HEK293 (cell line): ENCODE data around the gene GALK1.
A peak's percentile ranks its signal among the peaks of the same experiment; 100 is the strongest.

Source experiments
- CTCF ChIA-PET: fragments of 350-600 bp; formaldehyde crosslinking; extraction: SDS; loops from one replicate; lab custom pipeline; 2021; ENCODE audit warnings: antibody characterized with exemption; lab: Yijun Ruan, JAX
- POLR2A ChIA-PET: fragments of 300-600 bp; formaldehyde crosslinking; extraction: SDS; loops from one replicate; lab custom pipeline; 2020; ENCODE audit warnings: antibody characterized with exemption, inconsistent platforms; lab: Yijun Ruan, JAX
- H3K27ac ChIP-seq: fragments of 200-500 bp; sonication (Bioruptor generic); 2 replicates; pipeline ENCODE4 v1.5.1; 2014; ENCODE audit warnings: low read depth, low read length, control low read depth, inconsistent platforms; ENCODE audit errors: extremely low read depth
- H3K36me3 ChIP-seq, 2 experiments: fragments of 200-500 bp in 1 of 2; sonication (Bioruptor generic) in 1 of 2; 1 replicate in 1 of 2; 2 replicates in 1 of 2; pipeline ENCODE4 v1.5.1; 2014 to 2017; ENCODE audit warnings: inconsistent platforms in 2 of 2, low read length in 2 of 2; ENCODE audit not compliant: control insufficient read depth in 2 of 2, insufficient read depth in 1 of 2
- H3K4me1 ChIP-seq: fragments of 200-500 bp; sonication (Bioruptor generic); 2 replicates; pipeline ENCODE4 v1.5.1; 2014; ENCODE audit warnings: mild to moderate bottlenecking, low read length, inconsistent platforms; ENCODE audit not compliant: control insufficient read depth, insufficient read depth
- H3K4me3 ChIP-seq: 2 replicates; pipeline ENCODE4 v1.5.1; 2011; ENCODE audit warnings: low read depth, mild to moderate bottlenecking, control low read depth, low read length, moderate library complexity
- H3K9me3 ChIP-seq: fragments of 200-500 bp; sonication (Bioruptor generic); 2 replicates; pipeline ENCODE4 v1.5.1; 2014; ENCODE audit warnings: low read depth, low read length, inconsistent platforms; ENCODE audit not compliant: control insufficient read depth, insufficient read depth
- KLF1 ChIP-seq: fragments of 450-650 bp; formaldehyde crosslinking; IDR thresholded peaks from 2 replicates; pipeline ENCODE4 v1.5.1; 2016; ENCODE audit warnings: missing biosample characterization, missing genetic modification characterization
- PRDM10 ChIP-seq: fragments of 450-650 bp; formaldehyde crosslinking; IDR thresholded peaks from 2 replicates; pipeline ENCODE4 v1.5.1; 2016; ENCODE audit warnings: missing biosample characterization, missing genetic modification characterization
- ZFP69B ChIP-seq: fragments of 450-650 bp; formaldehyde crosslinking; IDR thresholded peaks from 2 replicates; pipeline ENCODE4 v1.5.1; 2016; ENCODE audit warnings: missing biosample characterization, missing genetic modification characterization
- ZNF148 ChIP-seq: fragments of 450-650 bp; formaldehyde crosslinking; IDR thresholded peaks from 2 replicates; pipeline ENCODE4 v1.5.0; 2017; ENCODE audit warnings: missing biosample characterization, missing genetic modification characterization, borderline replicate concordance
- ZNF155 ChIP-seq: fragments of 450-650 bp; formaldehyde crosslinking; IDR thresholded peaks from 2 replicates; pipeline ENCODE4 v1.5.1; 2016; ENCODE audit warnings: missing biosample characterization, missing genetic modification characterization
- ZNF175 ChIP-seq: fragments of 450-650 bp; formaldehyde crosslinking; IDR thresholded peaks from 2 replicates; pipeline ENCODE4 v1.5.1; 2016; ENCODE audit warnings: missing biosample characterization, missing genetic modification characterization
- ZNF248 ChIP-seq: fragments of 450-650 bp; formaldehyde crosslinking; IDR thresholded peaks from 2 replicates; pipeline ENCODE4 v1.5.1; 2017; ENCODE audit warnings: missing biosample characterization, missing genetic modification characterization
- ZNF449 ChIP-seq: fragments of 450-650 bp; formaldehyde crosslinking; IDR thresholded peaks from 2 replicates; pipeline ENCODE4 v1.5.1; 2017; ENCODE audit warnings: missing biosample characterization, mild to moderate bottlenecking, missing genetic modification characterization, moderate library complexity
- ZNF548 ChIP-seq: fragments of 450-650 bp; formaldehyde crosslinking; IDR thresholded peaks from 2 replicates; pipeline ENCODE4 v1.5.1; 2016; ENCODE audit warnings: missing biosample characterization, missing genetic modification characterization
- ZNF558 ChIP-seq: fragments of 450-650 bp; formaldehyde crosslinking; IDR thresholded peaks from 2 replicates; pipeline ENCODE4 v1.5.1; 2016; ENCODE audit warnings: missing biosample characterization, missing genetic modification characterization
- ZNF707 ChIP-seq: fragments of 450-650 bp; formaldehyde crosslinking; IDR thresholded peaks from 2 replicates; pipeline ENCODE4 v1.5.1; 2016; ENCODE audit warnings: missing biosample characterization, missing genetic modification characterization
- ZNF76 ChIP-seq: fragments of 450-650 bp; formaldehyde crosslinking; IDR thresholded peaks from 2 replicates; pipeline ENCODE4; 2016; ENCODE audit warnings: low read depth, missing biosample characterization, missing genetic modification characterization, borderline replicate concordance
- TF ChIP-seq, protein P1 (sequence below): fragments of 450-650 bp; formaldehyde crosslinking; IDR thresholded peaks from 2 replicates; pipeline ENCODE4 v1.5.1; 2016; ENCODE audit warnings: missing biosample characterization, missing genetic modification characterization

Gene GALK1

DNA sequence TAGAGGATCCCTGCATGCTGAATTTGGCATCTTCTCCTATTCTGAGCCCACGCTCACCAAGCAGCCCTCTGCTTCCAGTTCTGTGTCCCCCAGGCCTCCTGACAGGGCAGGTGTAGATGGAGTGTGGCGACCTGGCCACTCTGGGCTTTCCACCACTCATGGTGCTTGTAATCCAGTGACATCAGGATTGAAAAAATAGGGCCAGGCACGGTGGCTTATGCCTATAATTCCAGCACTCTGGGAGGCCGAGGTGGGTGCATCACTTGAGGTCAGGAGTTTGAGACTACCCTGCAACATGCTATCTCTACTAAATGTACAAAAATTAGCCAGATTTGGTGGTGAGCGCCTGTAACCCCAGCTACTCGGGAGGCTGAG lies 49.0 kb upstream of the GALK1 start:
- peaks cover 33 to 94% of the 10 kb centered on the region in 2 experiments for H3K36me3 ChIP-seq
- H3K4me3 ChIP-seq: no peak overlapping the region
- TF ChIP-seq ZNF155 (tag by site-specific recombination) (no peak), ZNF449 (tag by site-specific recombination) (no peak), ZNF548 (tag by site-specific recombination) (no peak), ZNF148 (tag by site-specific recombination) (no peak), ZNF175 (tag by site-specific recombination) (no peak), ZNF707 (tag by site-specific recombination) (no peak), ZNF248 (tag by site-specific recombination) (no peak), PRDM10 (no peak)
- ChIA-PET POLR2A (interaction anchor here (1.7 to 2.5 kb wide), 2 partner anchors 13 to 34 kb away, joined by 5 to 8 read pairs; a partner anchor contains a TSS), CTCF (interaction anchor here (0.9 to 1.6 kb wide), 3 partner anchors 16 to 40 kb away, joined by 4 to 5 read pairs (median 4); no protein-coding TSS in a partner anchor)
- H3K27ac ChIP-seq: no peak overlapping the region
- H3K9me3 ChIP-seq: no peaks in the 10 kb centered on the region
- H3K4me1 ChIP-seq: peaks cover 3% of the 10 kb centered on the region

GRCh38 chr17:75813081-75814020 lies 48.4 kb upstream of the GALK1 start:
- peaks cover 33 to 88% of the 10 kb centered on the region in 2 experiments for H3K36me3 ChIP-seq
- no peak overlapping the region for H3K4me3 ChIP-seq
- TF ChIP-seq ZNF558: no peak
- TF ChIP-seq, protein P1, sequence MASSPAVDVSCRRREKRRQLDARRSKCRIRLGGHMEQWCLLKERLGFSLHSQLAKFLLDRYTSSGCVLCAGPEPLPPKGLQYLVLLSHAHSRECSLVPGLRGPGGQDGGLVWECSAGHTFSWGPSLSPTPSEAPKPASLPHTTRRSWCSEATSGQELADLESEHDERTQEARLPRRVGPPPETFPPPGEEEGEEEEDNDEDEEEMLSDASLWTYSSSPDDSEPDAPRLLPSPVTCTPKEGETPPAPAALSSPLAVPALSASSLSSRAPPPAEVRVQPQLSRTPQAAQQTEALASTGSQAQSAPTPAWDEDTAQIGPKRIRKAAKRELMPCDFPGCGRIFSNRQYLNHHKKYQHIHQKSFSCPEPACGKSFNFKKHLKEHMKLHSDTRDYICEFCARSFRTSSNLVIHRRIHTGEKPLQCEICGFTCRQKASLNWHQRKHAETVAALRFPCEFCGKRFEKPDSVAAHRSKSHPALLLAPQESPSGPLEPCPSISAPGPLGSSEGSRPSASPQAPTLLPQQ (tag by site-specific recombination): peak; percentile 92
- 0 out of 2 replicates have a peak, but pooled peaks have one; percentile 19 for TF ChIP-seq KLF1 (tag by site-specific recombination)
- TF ChIP-seq ZFP69B (tag by site-specific recombination): peak; percentile 91
- TF ChIP-seq ZNF76 (tag by site-specific recombination): no peak
- H3K4me1 ChIP-seq: peaks cover 9% of the 10 kb centered on the region
- CTCF ChIA-PET: interaction anchor here (0.9 to 1.2 kb wide), 4 partner anchors 14 to 39 kb away, joined by 3 to 4 read pairs (median 4); no protein-coding TSS in a partner anchor
- POLR2A ChIA-PET: interaction anchor here (0.7 to 2.5 kb wide), 2 partner anchors 14 to 33 kb away, joined by 3 to 8 read pairs; a partner anchor contains a TSS
- no peak overlapping the region; the same call in 1 of the 2 replicates for H3K27ac ChIP-seq
- no peaks in the 10 kb centered on the region for H3K9me3 ChIP-seq
